CD4-positive, alpha-beta T cell treated with Interleukin-17A for 4 hours (primary cell): Measurements from ENCODE around the gene RAX2.
"Not testable (repeated sequence)": the region's sequence is repeated elsewhere in the genome, so short reads cannot be mapped to it uniquely, and the experiment has no call there.

Experiments
- DNase-seq: peaks from one replicate; pipeline ENCODE4 v3.0.0-alpha.2; 2020; ENCODE audit warnings: mixed read lengths

RAX2 gene

GRCh38 chr19:3757705-3758104 is 14.3 kb downstream of the RAX2 start:
- not testable (repeated sequence) for DNase-seq

- DNase-seq, result no peak
These were observed 18.2 kb downstream of the RAX2 start for GRCh38 chr19:3753631-3754410.

- no peak for DNase-seq
These were observed 19.5 kb downstream of the RAX2 start for GRCh38 chr19:3752492-3752891.

- no peak for DNase-seq
These were observed 20.8 kb downstream of the RAX2 start for GRCh38 chr19:3751236-3751635.

- no peak for DNase-seq
These were observed 21.8 kb downstream of the RAX2 start for GRCh38 chr19:3750211-3750610.

GRCh38 chr19:3748965-3749364 is 23.1 kb downstream of the RAX2 start:
- no peak for DNase-seq

- DNase-seq, result no peak
These were observed 25.5 kb downstream of the RAX2 start for GRCh38 chr19:3746371-3747056.

GRCh38 chr19:3745363-3746045 is 26.5 kb downstream of the RAX2 start:
- DNase-seq, result no peak

- DNase-seq, result no peak
These were observed 28.5 kb downstream of the RAX2 start for GRCh38 chr19:3743486-3743885.

GRCh38 chr19:3740431-3740830 is 31.6 kb downstream of the RAX2 start:
- DNase-seq, result no peak

GRCh38 chr19:3738477-3739220 is 33.4 kb downstream of the RAX2 start:
- no peak for DNase-seq

GRCh38 chr19:3737487-3738205 is 34.4 kb downstream of the RAX2 start:
- DNase-seq, result no peak

- no peak for DNase-seq
These were observed 35.8 kb downstream of the RAX2 start for GRCh38 chr19:3736106-3736724.

GRCh38 chr19:3734310-3734600 is 37.8 kb downstream of the RAX2 start:
- no peak for DNase-seq

- DNase-seq, result no peak
These were observed 38.3 kb downstream of the RAX2 start for GRCh38 chr19:3733549-3734309.

GRCh38 chr19:3732108-3732507 is 39.9 kb downstream of the RAX2 start:
- no peak for DNase-seq

- DNase-seq, result no peak
These were observed 41.5 kb downstream of the RAX2 start for GRCh38 chr19:3730457-3730958.

GRCh38 chr19:3725640-3726310 is 46.3 kb downstream of the RAX2 start:
- DNase-seq, result no peak

- DNase-seq, result no peak
These were observed 46.9 kb downstream of the RAX2 start for GRCh38 chr19:3725121-3725520.

GRCh38 chr19:3723883-3724282 is 48.1 kb downstream of the RAX2 start:
- no peak for DNase-seq

GRCh38 chr19:3723110-3723488 is 48.9 kb downstream of the RAX2 start:
- no peak for DNase-seq
